Right lobe of liver (tissue), 4 donors: ENCODE results near the gene AKR1D1.

Experiments used
- CTCF ChIP-seq, 4 donors: fragments of 200-600 bp in 3 of 4; fragments of 450-650 bp in 1 of 4; IDR thresholded peaks; one replicate each; pipeline versions ENCODE4 v1.5.1 to v1.8.0; 2016 to 2022; ENCODE audit warnings: antibody characterized with exemption in 4 of 4, mild to moderate bottlenecking in 2 of 4
- POLR2A ChIP-seq: fragments of 450-650 bp; IDR thresholded peaks from one replicate; pipeline ENCODE4 v1.6.1; 2017; ENCODE audit warnings: antibody characterized with exemption, mild to moderate bottlenecking
- donor health status: DM: no; HTN: no; CAD: no.
- donor health status: DM: no; HTN: no; CAD: no.
- donor health status: DM: no; HTN: yes; CAD: no.

DNA sequence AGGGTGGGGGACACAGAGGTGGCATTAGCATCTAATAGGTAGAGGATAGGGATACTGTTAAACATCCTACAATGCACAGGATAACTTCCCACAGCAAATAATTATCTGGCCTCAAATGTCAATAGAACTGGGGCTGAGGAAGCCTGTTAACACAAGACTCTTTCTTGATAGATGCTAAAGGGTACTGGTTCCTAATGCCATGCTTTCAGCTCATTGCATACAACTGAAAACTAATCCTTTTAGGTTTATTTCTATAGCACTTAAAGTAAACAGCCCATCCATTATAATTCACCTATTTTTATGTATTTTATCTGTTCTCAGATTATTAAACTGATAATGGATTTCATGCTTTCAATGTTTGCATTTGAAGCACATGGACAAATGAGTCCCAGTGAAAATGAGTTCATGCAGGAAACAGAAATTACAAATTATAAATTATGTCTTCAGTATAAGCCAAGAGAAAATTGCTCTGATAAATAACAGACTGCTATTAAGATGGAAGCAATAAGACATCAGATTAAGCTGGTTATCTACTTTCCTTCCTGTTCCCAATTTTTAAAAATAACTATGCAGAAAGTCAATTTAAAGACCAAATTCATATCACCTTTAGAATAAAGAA is 66.4 kb downstream of the AKR1D1 start:
- TF ChIP-seq CTCF (IDR thresholded peaks at IDR 0.05) (no peak), POLR2A (no peak)
